Glutamatergic neuron (in vitro differentiated cells): ENCODE results near the gene C2orf15. TPM values are rescaled to one million over a fixed set of nuclear protein-coding genes. Genes with fewer than 3 reads are reported as not detected.

Experiments used
- DNase-seq: peaks from one replicate; pipeline ENCODE4 v3.0.0; 2022
- H3K27ac Mint-ChIP-seq: one replicate; pipeline ENCODE4 v1.8.0; 2020; ENCODE audit warnings: mild to moderate bottlenecking, mixed read lengths, inconsistent platforms; ENCODE audit not compliant: unreplicated experiment
- H3K27me3 Mint-ChIP-seq: one replicate; pipeline ENCODE4 v1.8.0; 2020; ENCODE audit warnings: mild to moderate bottlenecking, moderate library complexity, mixed read lengths, inconsistent platforms; ENCODE audit not compliant: unreplicated experiment
- H3K36me3 Mint-ChIP-seq: one replicate; pipeline ENCODE4 v1.8.0; 2020; ENCODE audit warnings: mild to moderate bottlenecking, mixed read lengths, inconsistent platforms; ENCODE audit not compliant: unreplicated experiment
- H3K4me1 Mint-ChIP-seq: one replicate; pipeline ENCODE4 v1.8.0; 2020; ENCODE audit warnings: mild to moderate bottlenecking, low read depth, mixed read lengths, inconsistent platforms; ENCODE audit not compliant: unreplicated experiment
- H3K4me3 Mint-ChIP-seq: one replicate; pipeline ENCODE4 v1.8.0; 2020; ENCODE audit warnings: mild to moderate bottlenecking, mixed read lengths, inconsistent platforms; ENCODE audit not compliant: unreplicated experiment
- H3K9me3 Mint-ChIP-seq: one replicate; pipeline ENCODE4 v1.8.0; 2020; ENCODE audit warnings: mild to moderate bottlenecking, moderate library complexity, mixed read lengths, inconsistent platforms; ENCODE audit not compliant: unreplicated experiment
- CTCF ChIP-seq: fragments of 200-600 bp; sonication (generic); IDR thresholded peaks from one replicate; pipeline ENCODE4 v1.5.0; 2021; ENCODE audit not compliant: partially characterized antibody, unreplicated experiment
- total RNA-seq: library from RNA; stranded (reverse); fragmentation: NEBNext Ultra II Directional; extraction: Animal tissue kit (Norgen Biotek cat#: 25700); gene quantifications from one replicate; pipeline ENCODE4 v1.2.1, GENCODE V29; 2021; ENCODE audit not compliant: unreplicated experiment

Gene C2orf15
- total RNA-seq, 1 donor from 2014 or later, result 0.34 TPM

GRCh38 chr2:99166218-99166617 is 24.7 kb downstream of the C2orf15 start:
- Mint-ChIP-seq H3K9me3 (no peaks in the 10 kb centered on the region), H3K4me3 (no peak overlapping the region), H3K27ac (no peak overlapping the region)

GRCh38 chr2:99169534-99169933 is 28.0 kb downstream of the C2orf15 start:
- Mint-ChIP-seq H3K4me3 (no peak overlapping the region), H3K4me1 (no peaks in the 10 kb centered on the region), H3K27me3 (no peaks in the 10 kb centered on the region), H3K36me3 (no peaks in the 10 kb centered on the region), H3K27ac (no peak overlapping the region), H3K9me3 (no peaks in the 10 kb centered on the region)
- DNase-seq, result no peak
- TF ChIP-seq CTCF, result no peak

More at GRCh38 chr2:99166218-99166617, 24.7 kb downstream of the C2orf15 start:
- Mint-ChIP-seq H3K36me3 (no peaks in the 10 kb centered on the region), H3K27me3 (no peaks in the 10 kb centered on the region), H3K4me1 (no peaks in the 10 kb centered on the region)
- DNase-seq, result no peak
- TF ChIP-seq CTCF, result no peak

- no peak for DNase-seq
- Mint-ChIP-seq H3K9me3 (no peaks in the 10 kb centered on the region), H3K27ac (no peak overlapping the region), H3K4me1 (no peaks in the 10 kb centered on the region), H3K4me3 (no peak overlapping the region), H3K36me3 (no peaks in the 10 kb centered on the region), H3K27me3 (no peaks in the 10 kb centered on the region)
- TF ChIP-seq CTCF, result no peak
Measured at GRCh38 chr2:99171377-99172140, 30.1 kb downstream of the C2orf15 start.

GRCh38 chr2:99180755-99181623 is 39.5 kb downstream of the C2orf15 start, which contains the start of the genes MITD1 and MRPL30:
Gene MITD1 (minus strand): TSS chr2:99181058. CDS start chr2:99180981, 77 bp downstream.
Gene MRPL30 (plus strand): TSS chr2:99181184. CDS start chr2:99186204, 5,020 bp downstream.
- Mint-ChIP-seq H3K27ac (peak within 1 kb of the TSS; percentile 89), H3K27me3 (peaks cover 2% of the 10 kb centered on the region), H3K9me3 (peaks cover 4% of the 10 kb centered on the region), H3K4me3 (peak within 1 kb of the TSS; percentile 99), H3K4me1 (peaks cover 9% of the 10 kb centered on the region), H3K36me3 (no peaks in the 10 kb centered on the region)
- TF ChIP-seq CTCF, result no peak
- DNase-seq, result peak; percentile 87
